WTC11 (cell line): ENCODE data around the gene SH2D3C.

ENCODE experiments used
- CTCF ChIP-seq: fragments of 200-600 bp; IDR thresholded peaks from 2 replicates; pipeline ENCODE4 v1.8.0; 2022; ENCODE audit warnings: antibody characterized with exemption
- GABPB1 ChIP-seq: sonication (generic); formaldehyde crosslinking; IDR thresholded peaks from 2 replicates; pipeline ENCODE4 v1.8.1; 2023; ENCODE audit warnings: mild to moderate bottlenecking, missing genetic modification reagents
- MAX ChIP-seq: sonication (generic); formaldehyde crosslinking; IDR thresholded peaks from 2 replicates; pipeline ENCODE4 v1.8.0; 2022; ENCODE audit warnings: mild to moderate bottlenecking, missing genetic modification reagents
- MLX ChIP-seq: sonication (generic); formaldehyde crosslinking; IDR thresholded peaks from 2 replicates; pipeline ENCODE4 v1.8.1; 2023; ENCODE audit warnings: mild to moderate bottlenecking, missing genetic modification reagents, moderate library complexity
- USF2 ChIP-seq: sonication (generic); formaldehyde crosslinking; IDR thresholded peaks from 2 replicates; pipeline ENCODE4 v1.8.1; 2023; ENCODE audit warnings: mild to moderate bottlenecking, missing genetic modification reagents, moderate library complexity
- ZNF532 ChIP-seq: fragments of 250-450 bp; sonication (Bioruptor Pico); IDR thresholded peaks from 2 replicates; pipeline ENCODE4 v1.9.0; 2021; ENCODE audit warnings: mild to moderate bottlenecking, borderline replicate concordance

GRCh38 chr9:127700594-127701255, 77.7 kb downstream of the SH2D3C start:
- no peak for TF ChIP-seq USF2
- TF ChIP-seq CTCF = no peak
- TF ChIP-seq MAX (CRISPR knock-in tag) = no peak
- TF ChIP-seq MLX = no peak
- TF ChIP-seq GABPB1 (CRISPR knock-in tag) = no peak
- TF ChIP-seq ZNF532 (CRISPR knock-in tag) = no peak
